GM21786 (cell line): ENCODE measurements around the gene NXT1.

ENCODE experiments used
- ATAC-seq: cut with Tn5 transposase; IDR thresholded peaks from one replicate; pipeline ENCODE4 v1.9.1; 2021; ENCODE audit not compliant: unreplicated experiment

NXT1 gene

GRCh38 chr20:23386304-23387117 lies 35.9 kb downstream of the NXT1 start:
- ATAC-seq, result no peak

- no peak for ATAC-seq
Observed at GRCh38 chr20:23387118-23387443, 36.5 kb downstream of the NXT1 start.

GRCh38 chr20:23390091-23390774 lies 39.6 kb downstream of the NXT1 start:
- ATAC-seq, result no peak

GRCh38 chr20:23391707-23392310 lies 41.2 kb downstream of the NXT1 start:
- no peak for ATAC-seq

GRCh38 chr20:23393996-23394775 lies 43.6 kb downstream of the NXT1 start:
- ATAC-seq, result no peak

- no peak for ATAC-seq
Observed at GRCh38 chr20:23396950-23397627, 46.5 kb downstream of the NXT1 start.

GRCh38 chr20:23397961-23398360 lies 47.4 kb downstream of the NXT1 start:
- ATAC-seq, result no peak

GRCh38 chr20:23399568-23400241 lies 49.1 kb downstream of the NXT1 start:
- ATAC-seq, result peak; percentile 55

GRCh38 chr20:23401051-23401450 lies 50.5 kb downstream of the NXT1 start:
- ATAC-seq, result no peak

- no peak for ATAC-seq
Observed at GRCh38 chr20:23403751-23404150, 53.2 kb downstream of the NXT1 start.

- no peak for ATAC-seq
Observed at GRCh38 chr20:23404196-23404595, 53.6 kb downstream of the NXT1 start.
